Loucy (cell line): Measurements from ENCODE around the gene SEC14L1.

ENCODE experiments used
- CTCF ChIP-seq: fragments of 200-600 bp; sonication (generic); conservative IDR thresholded peaks from 2 replicates; pipeline ENCODE4 v1.5.1; 2014; ENCODE audit warnings: mild to moderate bottlenecking, antibody characterized with exemption, low read length
- EZH2phosphoT487 ChIP-seq: fragments of 200-600 bp; IDR thresholded peaks from 2 replicates; pipeline ENCODE4 v1.6.1; 2018; ENCODE audit warnings: antibody characterized with exemption, mild to moderate bottlenecking, moderate library complexity, borderline replicate concordance

- TF ChIP-seq CTCF = no peak
- TF ChIP-seq EZH2phosphoT487 = no peak
Observed at GRCh38 chr17:77234695-77235094, 93.9 kb downstream of the SEC14L1 start.
